Pancreas (tissue), 10 donors: ENCODE measurements around the gene CKAP4. TPM values are rescaled to one million over a fixed set of nuclear protein-coding genes. Genes with fewer than 3 reads are reported as not detected.

Experiments used
- ATAC-seq, 4 donors: fragments of 200-7000 bp; cut with Tn5 transposase; one replicate each; pipeline versions ENCODE4 v1.8.0 to v1.9.1; 2020; ENCODE audit warnings: mild to moderate bottlenecking in 4 of 4, moderate library complexity in 4 of 4
- DNase-seq, 6 donors: peaks; one replicate each; pipeline ENCODE4 v3.0.0-alpha.2; 2020
- FAIRE-seq: peaks from 2 replicates; lab custom pipeline; 2012; peaks lifted over from hg19 to GRCh38; lab: Jason Lieb, UNC
- H3K27ac ChIP-seq, 4 donors: fragments of 200-600 bp; sonication (generic); 1 replicate in 3 of 4; 2 replicates in 1 of 4; pipeline versions ENCODE4 v1.5.0 to v1.8.0; 2020
- H3K27me3 ChIP-seq, 4 donors: fragments of 200-600 bp; one replicate each; pipeline ENCODE4 v1.8.0; 2021
- H3K36me3 ChIP-seq, 3 donors: fragments of 200-600 bp; sonication (generic) in 1 of 3; one replicate each; pipeline versions ENCODE4 v1.5.0 to v1.8.0; 2020 to 2021
- H3K4me1 ChIP-seq, 3 donors: fragments of 200-600 bp; one replicate each; pipeline ENCODE4 v1.8.0; 2021
- H3K4me3 ChIP-seq, 4 donors: fragments of 200-600 bp; sonication (generic) in 2 of 4; one replicate each; pipeline versions ENCODE4 v1.5.0 to v1.8.0; 2020 to 2021
- H3K9me3 ChIP-seq, 4 donors: fragments of 200-600 bp; one replicate each; pipeline ENCODE4 v1.8.0; 2021
- WGBS, 2 donors: extraction: QIAGEN DNeasy Blood & Tissue Kit; methylation state at CpG; one replicate each; pipeline ENCODE4 v1.1.7; 2013; 5-methylcytosine and 5-hydroxymethylcytosine counted together
- intact Hi-C, 3 donors: fragments of 100-400 bp; cut with DNase I; formaldehyde crosslinking; loops; one replicate each; pipeline versions ENCODE4 v1.11.1 to v1.14.2; 2022
- polyA plus RNA-seq, 2 donors: library from polyadenylated mRNA; stranded (reverse); fragments of 200-250 nt; gene quantifications; one replicate each; pipeline ENCODE4 v1.2.3, GENCODE V29; 2013
- total RNA-seq, 6 donors: library from RNA; stranded (reverse); fragmentation: NEBNext Ultra II Directional in 4 of 6; extraction: Animal tissue kit (Norgen Biotek cat#: 25700) in 4 of 6; gene quantifications; one replicate each; pipeline versions ENCODE4 v1.2.1 to v1.2.4, GENCODE V29; 2021 to 2023
- TF ChIP-seq, protein P1 (sequence below), 4 donors: fragments of 200-600 bp; sonication (generic) in 3 of 4; IDR thresholded peaks; one replicate each; pipeline versions ENCODE4 v1.5.0 to v1.8.0; 2021; ENCODE audit warnings: antibody characterized with exemption in 4 of 4
- donor health status: healthy with polysubstance abuse.
- donor health status: DM: no; HTN: no; CAD: no; lungs with moderate emphysema.
- donor health status: DM: no; HTN: no; CAD: no.
- donor health status: control.
- donor health status: control.
- donor health status: Bipolar disorder and iron deficiency.
- donor health status: DM: yes; HTN: yes; CAD: no.
- donor health status: DM: no; HTN: no; CAD: no.
- donor health status: DM: no; HTN: no; CAD: no.
- donor health status: DM: yes; HTN: yes; CAD: no.

The CKAP4 gene
- total and polyA plus RNA-seq, 8 donors, result 5.6 to 45.3 (median 24.6) TPM

DNA sequence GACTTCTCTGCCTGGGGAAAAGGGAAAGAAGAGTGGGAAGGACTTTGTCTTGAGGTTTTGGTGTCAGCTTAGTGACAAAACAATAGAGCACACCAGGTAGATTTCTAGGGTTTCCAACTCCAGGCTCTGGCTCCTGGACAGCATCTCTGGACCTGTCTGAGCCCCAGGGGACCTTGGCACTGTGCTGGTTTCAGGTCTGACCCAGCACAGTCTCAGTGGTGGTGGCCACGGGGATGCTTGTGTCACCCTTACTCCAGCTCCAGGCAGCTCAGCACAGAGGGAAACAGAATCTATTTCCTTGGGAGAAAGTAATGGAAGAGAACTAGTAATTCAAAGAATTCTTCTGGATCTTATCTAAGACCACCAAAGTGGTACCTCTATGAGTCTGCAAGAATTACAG is 11.1 kb upstream of the CKAP4 start:
- TF ChIP-seq, protein P1, sequence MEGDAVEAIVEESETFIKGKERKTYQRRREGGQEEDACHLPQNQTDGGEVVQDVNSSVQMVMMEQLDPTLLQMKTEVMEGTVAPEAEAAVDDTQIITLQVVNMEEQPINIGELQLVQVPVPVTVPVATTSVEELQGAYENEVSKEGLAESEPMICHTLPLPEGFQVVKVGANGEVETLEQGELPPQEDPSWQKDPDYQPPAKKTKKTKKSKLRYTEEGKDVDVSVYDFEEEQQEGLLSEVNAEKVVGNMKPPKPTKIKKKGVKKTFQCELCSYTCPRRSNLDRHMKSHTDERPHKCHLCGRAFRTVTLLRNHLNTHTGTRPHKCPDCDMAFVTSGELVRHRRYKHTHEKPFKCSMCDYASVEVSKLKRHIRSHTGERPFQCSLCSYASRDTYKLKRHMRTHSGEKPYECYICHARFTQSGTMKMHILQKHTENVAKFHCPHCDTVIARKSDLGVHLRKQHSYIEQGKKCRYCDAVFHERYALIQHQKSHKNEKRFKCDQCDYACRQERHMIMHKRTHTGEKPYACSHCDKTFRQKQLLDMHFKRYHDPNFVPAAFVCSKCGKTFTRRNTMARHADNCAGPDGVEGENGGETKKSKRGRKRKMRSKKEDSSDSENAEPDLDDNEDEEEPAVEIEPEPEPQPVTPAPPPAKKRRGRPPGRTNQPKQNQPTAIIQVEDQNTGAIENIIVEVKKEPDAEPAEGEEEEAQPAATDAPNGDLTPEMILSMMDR (IDR thresholded peaks at IDR 0.05), result no peak
- H3K4me3 ChIP-seq, result no peak overlapping the region
- H3K27me3 ChIP-seq, result no peaks in the 10 kb centered on the region
- FAIRE-seq (no peak), ATAC-seq (no peak), DNase-seq (no peak)
- 72 to 80% methylated on average over 1 of the region's 1 CpG for WGBS, 2 donors
- H3K27ac ChIP-seq, result no peak overlapping the region
- no peaks in the 10 kb centered on the region for H3K9me3 ChIP-seq
- no peaks in the 10 kb centered on the region for H3K4me1 ChIP-seq
- intact Hi-C loops, result no loop called here
- no peaks in the 10 kb centered on the region for H3K36me3 ChIP-seq

DNA sequence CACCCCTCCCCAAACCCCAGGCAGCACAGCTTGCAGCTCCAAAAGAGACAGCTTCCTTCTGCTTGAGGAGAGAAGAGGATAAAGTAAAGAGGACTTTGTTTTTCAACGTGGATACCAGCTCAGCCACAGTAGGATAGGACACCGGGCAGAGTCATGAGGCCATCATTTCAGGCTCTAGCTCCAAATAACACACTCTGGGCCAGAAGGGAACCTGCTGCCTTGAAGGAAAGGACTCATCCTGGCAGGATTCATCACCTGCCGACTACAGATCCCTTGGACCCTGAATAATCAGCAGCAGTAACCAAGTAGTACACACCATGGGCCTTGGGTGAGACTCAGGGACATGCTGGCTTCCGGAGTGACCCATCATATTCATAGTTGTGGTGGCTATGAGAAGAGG is 10.4 kb upstream of the CKAP4 start:
- WGBS, 2 donors, result 81 to 90% methylated on average over 4 of the region's 4 CpGs
- intact Hi-C loops, result no loop called here

DNA sequence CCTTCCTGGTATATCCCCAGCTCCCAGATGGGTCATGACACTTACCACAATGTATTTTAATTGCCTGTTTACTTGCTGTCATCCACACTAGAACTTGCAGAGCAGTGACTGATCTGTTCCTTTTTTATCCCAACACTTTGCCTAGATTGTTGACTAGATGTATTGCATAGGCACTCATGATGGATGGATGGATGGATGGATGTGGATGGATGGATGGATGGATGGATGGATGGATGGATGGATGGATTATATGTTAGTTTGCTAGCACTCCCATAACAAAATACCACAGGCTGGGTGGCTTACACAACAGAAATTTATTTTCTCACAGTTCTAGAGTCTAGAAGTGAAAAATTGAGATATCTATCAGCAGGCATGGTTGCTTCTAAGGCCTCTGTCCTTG is 8.7 kb upstream of the CKAP4 start:
- H3K4me3 ChIP-seq, result no peak overlapping the region
- H3K36me3 ChIP-seq, result no peaks in the 10 kb centered on the region
- no peaks in the 10 kb centered on the region for H3K4me1 ChIP-seq
- H3K27ac ChIP-seq, result no peak overlapping the region
- intact Hi-C loops, result no loop called here
- FAIRE-seq (no peak), ATAC-seq (no peak), DNase-seq (no peak)
- H3K9me3 ChIP-seq, result no peaks in the 10 kb centered on the region
- TF ChIP-seq, protein P1 (IDR thresholded peaks at IDR 0.05), result no peak
- no peaks in the 10 kb centered on the region for H3K27me3 ChIP-seq

More for the DNA sequence above, 10.4 kb upstream of the CKAP4 start:
- no peaks in the 10 kb centered on the region for H3K27me3 ChIP-seq
- H3K27ac ChIP-seq, result no peak overlapping the region
- H3K36me3 ChIP-seq, result no peaks in the 10 kb centered on the region
- TF ChIP-seq, protein P1 (IDR thresholded peaks at IDR 0.05), result no peak
- DNase-seq (no peak), FAIRE-seq (no peak), ATAC-seq (no peak)
- H3K4me1 ChIP-seq, result no peaks in the 10 kb centered on the region
- no peaks in the 10 kb centered on the region for H3K9me3 ChIP-seq
- H3K4me3 ChIP-seq, result no peak overlapping the region

DNA sequence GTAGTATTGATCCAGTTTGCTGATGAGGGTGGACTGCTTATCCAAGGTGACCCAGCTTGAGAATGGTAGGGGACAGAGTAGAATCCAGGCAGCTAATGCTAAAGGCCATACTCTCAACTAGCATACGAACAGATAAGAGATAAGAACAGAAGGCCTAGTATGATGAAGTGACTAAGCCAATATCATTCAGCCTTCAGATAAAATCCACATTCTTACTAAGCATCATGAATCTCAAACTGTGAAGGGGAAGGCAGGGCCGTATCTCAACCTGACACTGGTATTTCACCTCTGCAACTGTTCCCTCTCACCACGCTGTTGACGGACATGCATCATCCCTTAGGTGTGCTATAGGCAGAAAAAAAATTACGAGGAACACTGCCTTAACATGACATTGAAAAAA is 8.1 kb upstream of the CKAP4 start:
- no peaks in the 10 kb centered on the region for H3K36me3 ChIP-seq

DNA sequence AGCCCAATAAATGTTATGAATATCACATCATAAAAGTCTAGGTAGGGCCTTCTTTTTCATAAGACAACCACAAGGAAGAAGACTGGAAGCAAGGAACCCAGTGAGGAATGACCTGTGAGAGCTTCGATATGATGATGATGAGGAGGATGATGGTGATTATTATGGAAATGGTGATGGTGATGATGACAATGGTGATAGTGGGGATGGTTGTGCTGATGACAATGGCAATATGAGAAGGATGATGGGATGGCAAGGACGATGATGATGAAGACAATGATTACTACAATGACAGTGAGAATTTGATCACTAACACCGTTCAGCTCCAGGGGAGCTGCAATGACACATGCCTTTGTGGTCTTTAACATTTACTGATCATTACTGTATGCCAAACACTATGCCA is 7.7 kb upstream of the CKAP4 start:
- FAIRE-seq, result no peak

More for the DNA sequence above, 8.1 kb upstream of the CKAP4 start:
- FAIRE-seq (no peak), ATAC-seq (no peak), DNase-seq (no peak)
- TF ChIP-seq, protein P1 (IDR thresholded peaks at IDR 0.05), result no peak
- Histone ChIP-seq H3K4me1 (no peaks in the 10 kb centered on the region), H3K9me3 (no peaks in the 10 kb centered on the region), H3K27me3 (no peaks in the 10 kb centered on the region), H3K27ac (no peak overlapping the region), H3K4me3 (no peak overlapping the region)
- 62 to 69% methylated on average over 5 of the region's 5 CpGs for WGBS, 2 donors
- intact Hi-C loops, result no loop called here

More for the DNA sequence above, 7.7 kb upstream of the CKAP4 start:
- DNase-seq, result no peak
- Histone ChIP-seq H3K4me3 (no peak overlapping the region), H3K36me3 (no peaks in the 10 kb centered on the region), H3K9me3 (no peaks in the 10 kb centered on the region), H3K27me3 (no peaks in the 10 kb centered on the region), H3K27ac (no peak overlapping the region), H3K4me1 (no peaks in the 10 kb centered on the region)
- WGBS, 2 donors, result 85 to 87% methylated on average over 3 of the region's 3 CpGs
- no peak for ATAC-seq
- TF ChIP-seq, protein P1 (IDR thresholded peaks at IDR 0.05), result no peak
- intact Hi-C loops, result no loop called here
